Activated CD4-positive, alpha-beta memory T cell treated with anti-CD3 and anti-CD28 coated beads for 36 hours (primary cell): ENCODE results near the gene CSPG5. TPM values are rescaled to one million over a fixed set of nuclear protein-coding genes. Genes with fewer than 3 reads are reported as not detected.

Source experiments
- CTCF ChIA-PET: fragments of 350-600 bp; sonication (Branson Sonifier 250); formaldehyde crosslinking; loops from one replicate; lab custom pipeline; 2021; ENCODE audit warnings: antibody characterized with exemption, inconsistent platforms; lab: Charles Lee
- POLR2A ChIA-PET: fragments of 350-600 bp; sonication (Branson Sonifier 250); formaldehyde crosslinking; loops from one replicate; lab custom pipeline; 2021; ENCODE audit warnings: antibody characterized with exemption; lab: Charles Lee
- DNase-seq: peaks from one replicate; pipeline ENCODE4 v3.0.0-alpha.2; 2020
- H3K27ac Mint-ChIP-seq: one replicate; pipeline ENCODE4 v1.8.0; 2021; ENCODE audit warnings: mixed read lengths
- H3K27me3 Mint-ChIP-seq: one replicate; pipeline ENCODE4 v1.8.0; 2021; ENCODE audit warnings: mixed read lengths
- H3K36me3 Mint-ChIP-seq: one replicate; pipeline ENCODE4 v1.8.0; 2021; ENCODE audit warnings: mixed read lengths
- H3K4me1 Mint-ChIP-seq: one replicate; pipeline ENCODE4 v1.8.0; 2021; ENCODE audit warnings: low read depth, mixed read lengths
- H3K4me3 Mint-ChIP-seq: one replicate; pipeline ENCODE4 v1.8.0; 2021; ENCODE audit warnings: mild to moderate bottlenecking, mixed read lengths
- H3K9me3 Mint-ChIP-seq: one replicate; pipeline ENCODE4 v1.8.0; 2021; ENCODE audit warnings: mixed read lengths
- intact Hi-C: fragments of 100-400 bp; cut with micrococcal nuclease; formaldehyde crosslinking; loops from one replicate; pipeline ENCODE4 v1.15.1; 2023
- total RNA-seq, 2 experiments: library from RNA; stranded (reverse); gene quantifications; one replicate each; pipeline ENCODE4 v1.2.3, GENCODE V29; 2021

The CSPG5 gene
- total RNA-seq, 2 experiments from 2014 or later = 0.29 to 0.41 TPM

- ChIA-PET POLR2A (no interaction called here), CTCF (no interaction called here)
- DNase-seq = no peak
- no peaks in the 10 kb centered on the region for H3K9me3 Mint-ChIP-seq
- H3K27me3 Mint-ChIP-seq = peaks cover 12% of the 10 kb centered on the region
- intact Hi-C loops = no loop called here
- no peak overlapping the region for H3K4me3 Mint-ChIP-seq
- H3K36me3 Mint-ChIP-seq = peaks cover 13% of the 10 kb centered on the region
- H3K27ac Mint-ChIP-seq = no peak overlapping the region
- H3K4me1 Mint-ChIP-seq = no peaks in the 10 kb centered on the region
Observed at GRCh38 chr3:47583320-47584075, 4.8 kb upstream of the CSPG5 start.

- ChIA-PET CTCF (no interaction called here), POLR2A (interaction anchor here (0.9 kb wide), 1 partner anchor 14 kb away, joined by 3 read pairs; no protein-coding TSS in a partner anchor)
- intact Hi-C loops = no loop called here
- Mint-ChIP-seq H3K4me1 (no peaks in the 10 kb centered on the region), H3K27me3 (peaks cover 17% of the 10 kb centered on the region), H3K9me3 (no peaks in the 10 kb centered on the region), H3K36me3 (peaks cover 5% of the 10 kb centered on the region), H3K27ac (no peak overlapping the region), H3K4me3 (no peak overlapping the region)
- no peak for DNase-seq
Observed at GRCh38 chr3:47581835-47582234, 3.2 kb upstream of the CSPG5 start.

- no peak overlapping the region for H3K27ac Mint-ChIP-seq
- ChIA-PET CTCF (no interaction called here), POLR2A (interaction anchor here (0.9 kb wide), 1 partner anchor 13 kb away, joined by 3 read pairs; no protein-coding TSS in a partner anchor)
- intact Hi-C loops = no loop called here
- no peak overlapping the region for H3K4me3 Mint-ChIP-seq
- H3K9me3 Mint-ChIP-seq = no peaks in the 10 kb centered on the region
- no peak for DNase-seq
- H3K36me3 Mint-ChIP-seq = peaks cover 5% of the 10 kb centered on the region
- no peaks in the 10 kb centered on the region for H3K4me1 Mint-ChIP-seq
- peaks cover 17% of the 10 kb centered on the region for H3K27me3 Mint-ChIP-seq
Observed at GRCh38 chr3:47581422-47581821, 2.8 kb upstream of the CSPG5 start.

GRCh38 chr3:47580481-47580880, 1.8 kb upstream of the CSPG5 start:
- intact Hi-C loops = no loop called here
- Mint-ChIP-seq H3K4me3 (no peak overlapping the region), H3K9me3 (no peaks in the 10 kb centered on the region), H3K4me1 (no peaks in the 10 kb centered on the region), H3K36me3 (peaks cover 5% of the 10 kb centered on the region), H3K27ac (no peak overlapping the region), H3K27me3 (peaks cover 17% of the 10 kb centered on the region)
- ChIA-PET POLR2A (no interaction called here), CTCF (no interaction called here)
- no peak for DNase-seq

GRCh38 chr3:47579875-47580274, 1.2 kb upstream of the CSPG5 start:
- CTCF ChIA-PET = no interaction called here
- DNase-seq = no peak

GRCh38 chr3:47578119-47578632, 489 bp downstream of the CSPG5 start:
- Mint-ChIP-seq H3K36me3 (no peaks in the 10 kb centered on the region), H3K27me3 (peaks cover 19% of the 10 kb centered on the region), H3K4me1 (no peaks in the 10 kb centered on the region), H3K9me3 (no peaks in the 10 kb centered on the region), H3K27ac (no peak overlapping the region), H3K4me3 (peak overlapping the region; percentile 54)
- ChIA-PET CTCF (interaction anchor here (0.5 to 2.3 kb wide), 3 partner anchors 57 to 247 kb away, joined by 3 to 7 read pairs (median 4); no protein-coding TSS in a partner anchor), POLR2A (no interaction called here)
- DNase-seq = peak; percentile 50
- intact Hi-C loops = no loop called here

More at GRCh38 chr3:47579875-47580274, 1.2 kb upstream of the CSPG5 start:
- POLR2A ChIA-PET = no interaction called here
- no peak overlapping the region for H3K27ac Mint-ChIP-seq
- intact Hi-C loops = no loop called here
- H3K36me3 Mint-ChIP-seq = no peaks in the 10 kb centered on the region
- H3K27me3 Mint-ChIP-seq = peaks cover 17% of the 10 kb centered on the region
- no peaks in the 10 kb centered on the region for H3K4me1 Mint-ChIP-seq
- H3K4me3 Mint-ChIP-seq = no peak overlapping the region
- no peaks in the 10 kb centered on the region for H3K9me3 Mint-ChIP-seq

- ChIA-PET CTCF (interaction anchor here (0.7 to 2.3 kb wide), 2 partner anchors 57 to 248 kb away, joined by 3 to 7 read pairs; no protein-coding TSS in a partner anchor), POLR2A (no interaction called here)
- intact Hi-C loops = no loop called here
- Mint-ChIP-seq H3K27ac (no peak overlapping the region), H3K4me1 (no peaks in the 10 kb centered on the region), H3K4me3 (peak overlapping the region; percentile 54), H3K27me3 (peaks cover 19% of the 10 kb centered on the region), H3K36me3 (no peaks in the 10 kb centered on the region), H3K9me3 (no peaks in the 10 kb centered on the region)
- DNase-seq = no peak
Observed at GRCh38 chr3:47577583-47578118, 1.0 kb downstream of the CSPG5 start.

- H3K9me3 Mint-ChIP-seq = no peaks in the 10 kb centered on the region
- H3K4me1 Mint-ChIP-seq = no peaks in the 10 kb centered on the region
- CTCF ChIA-PET = interaction anchor here (0.9 kb wide), 1 partner anchor 51 kb away, joined by 3 read pairs; no protein-coding TSS in a partner anchor
- H3K27ac Mint-ChIP-seq = no peak overlapping the region
- POLR2A ChIA-PET = interaction anchor here (0.6 kb wide), 1 partner anchor 81 kb away, joined by 5 read pairs; no protein-coding TSS in a partner anchor
- no peak for DNase-seq
- H3K36me3 Mint-ChIP-seq = no peaks in the 10 kb centered on the region
- H3K27me3 Mint-ChIP-seq = peaks cover 14% of the 10 kb centered on the region
- no peak overlapping the region for H3K4me3 Mint-ChIP-seq
- intact Hi-C loops = no loop called here
Observed at GRCh38 chr3:47573190-47574172, 5.2 kb downstream of the CSPG5 start.

GRCh38 chr3:47571391-47572175, 7.1 kb downstream of the CSPG5 start:
- no peaks in the 10 kb centered on the region for H3K9me3 Mint-ChIP-seq
- intact Hi-C loops = no loop called here
- DNase-seq = no peak
- no peaks in the 10 kb centered on the region for H3K36me3 Mint-ChIP-seq
- ChIA-PET CTCF (no interaction called here), POLR2A (no interaction called here)
- no peaks in the 10 kb centered on the region for H3K4me1 Mint-ChIP-seq
- H3K27ac Mint-ChIP-seq = no peak overlapping the region
- H3K27me3 Mint-ChIP-seq = peaks cover 10% of the 10 kb centered on the region
- H3K4me3 Mint-ChIP-seq = no peak overlapping the region

GRCh38 chr3:47568901-47569300, 9.8 kb downstream of the CSPG5 start:
- no peak overlapping the region for H3K27ac Mint-ChIP-seq
- no peak for DNase-seq
- ChIA-PET CTCF (no interaction called here), POLR2A (interaction anchor here (1.0 kb wide), 1 partner anchor 13 kb away, joined by 3 read pairs; no protein-coding TSS in a partner anchor)
- no peaks in the 10 kb centered on the region for H3K9me3 Mint-ChIP-seq
- H3K27me3 Mint-ChIP-seq = peaks cover 9% of the 10 kb centered on the region
- H3K36me3 Mint-ChIP-seq = no peaks in the 10 kb centered on the region
- no peak overlapping the region for H3K4me3 Mint-ChIP-seq
- intact Hi-C loops = no loop called here
- H3K4me1 Mint-ChIP-seq = no peaks in the 10 kb centered on the region

GRCh38 chr3:47567149-47567548, 11.5 kb downstream of the CSPG5 start:
- Mint-ChIP-seq H3K27ac (no peak overlapping the region), H3K4me1 (no peaks in the 10 kb centered on the region), H3K36me3 (no peaks in the 10 kb centered on the region), H3K4me3 (no peak overlapping the region), H3K27me3 (peaks cover 6% of the 10 kb centered on the region), H3K9me3 (no peaks in the 10 kb centered on the region)
- ChIA-PET POLR2A (no interaction called here), CTCF (interaction anchor here (0.6 kb wide), 2 partner anchors 34 to 39 kb away, joined by 3 read pairs; no protein-coding TSS in a partner anchor)
- intact Hi-C loops = no loop called here
- no peak for DNase-seq
